GM12873 (cell line): ENCODE measurements around the gene ALCAM.

Source experiments
- CTCF ChIP-seq: IDR thresholded peaks from 2 replicates; pipeline ENCODE4 v1.5.1; 2012; ENCODE audit warnings: low read depth, mild to moderate bottlenecking, moderate library complexity, low read length, control low read depth; ENCODE audit not compliant: insufficient read depth; ENCODE audit errors: missing control alignments

The ALCAM gene

DNA sequence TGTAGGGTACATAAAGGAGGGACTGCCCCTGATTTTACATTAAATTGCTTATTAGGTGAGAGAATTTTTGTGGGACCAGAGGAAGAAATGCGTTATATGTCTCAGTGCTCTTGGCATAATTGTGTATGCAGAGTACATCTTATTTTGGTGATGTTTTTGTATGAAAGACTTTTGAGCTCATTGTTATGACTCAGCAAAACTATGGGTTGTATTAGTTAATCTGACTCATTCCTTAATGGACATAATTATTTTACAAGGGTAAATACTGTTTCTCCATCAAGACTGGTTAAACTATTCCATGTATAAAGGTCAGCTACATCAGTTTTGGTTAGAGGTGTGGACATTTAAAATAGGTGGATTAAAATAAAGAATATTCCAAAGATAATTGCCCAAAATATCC is 156.8 kb downstream of the ALCAM start:
- TF ChIP-seq CTCF: no peak

DNA sequence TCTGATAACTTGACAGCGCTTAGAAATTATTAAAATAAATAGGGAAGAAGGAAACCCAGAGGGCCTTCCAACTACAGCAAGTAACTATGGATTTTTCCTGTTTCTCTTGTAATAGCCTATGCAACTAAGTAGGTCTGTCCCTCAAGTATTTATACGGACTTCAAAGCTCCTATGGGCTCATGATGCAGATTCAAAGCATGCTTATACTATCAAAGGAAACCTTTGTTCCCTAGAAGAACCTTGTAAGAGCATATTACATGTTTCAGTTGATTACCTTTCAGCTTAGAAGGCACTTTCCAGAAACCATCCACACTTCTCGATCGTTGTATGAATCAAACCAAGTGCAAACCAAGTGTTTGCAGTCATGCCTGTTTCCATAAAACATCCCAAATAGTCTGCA is 158.8 kb downstream of the ALCAM start:
- no peak for TF ChIP-seq CTCF

DNA sequence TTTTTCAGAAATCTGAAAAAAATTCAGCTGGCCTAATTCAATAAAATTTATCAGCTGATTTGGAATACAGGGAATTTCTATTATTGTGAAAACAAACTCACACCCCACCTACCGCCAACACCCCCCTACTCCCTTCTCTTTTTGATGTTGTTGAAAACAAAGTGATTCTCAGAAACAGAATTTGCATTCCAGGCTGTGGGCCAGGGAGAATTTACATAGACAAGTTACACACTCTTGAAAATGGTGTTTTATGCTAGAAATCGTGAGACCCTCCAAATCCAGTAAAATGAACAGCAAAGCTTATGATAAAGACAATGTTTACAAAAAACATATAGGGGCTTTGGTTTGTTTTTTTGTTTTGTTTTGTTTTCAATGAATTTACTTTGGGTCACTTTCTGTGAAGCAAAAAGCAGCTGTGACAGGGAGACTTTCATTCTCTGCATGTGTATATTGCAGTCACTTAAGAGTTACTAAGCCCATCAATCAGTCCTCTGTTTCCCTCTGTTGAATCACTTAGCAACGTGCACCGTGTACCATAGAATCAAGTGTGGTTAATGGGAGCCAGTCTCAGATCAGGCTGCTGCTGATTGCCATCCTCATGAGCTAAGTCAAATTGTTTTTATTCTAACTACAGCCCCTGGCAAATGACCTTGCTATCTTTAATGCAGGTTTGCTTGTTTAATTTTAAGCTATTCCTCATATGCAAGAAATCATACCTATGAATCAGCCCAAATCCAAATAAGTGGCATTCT is 159.8 kb downstream of the ALCAM start:
- TF ChIP-seq CTCF: no peak

- TF ChIP-seq CTCF: no peak
Observed at GRCh38 chr3:105527535-105527934, 160.8 kb downstream of the ALCAM start.

DNA sequence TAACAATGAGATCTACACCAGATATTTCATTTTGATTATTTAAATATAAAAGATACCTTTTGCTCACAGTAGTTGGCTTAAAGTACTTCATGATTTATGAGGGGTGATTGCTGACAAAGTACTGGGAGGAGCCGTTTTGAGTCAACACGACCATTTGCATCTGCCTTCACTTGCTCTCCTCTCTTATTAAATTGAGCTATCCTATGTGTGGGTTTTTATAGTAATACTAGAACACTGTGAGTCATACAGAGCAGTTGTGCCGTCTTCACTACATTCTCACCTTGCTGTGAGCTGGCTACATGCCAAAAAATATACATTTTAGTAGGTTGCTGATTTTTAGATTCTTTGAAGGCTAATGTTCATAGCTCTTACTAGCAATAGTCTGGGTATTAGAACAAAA is 161.2 kb downstream of the ALCAM start:
- TF ChIP-seq CTCF: no peak

DNA sequence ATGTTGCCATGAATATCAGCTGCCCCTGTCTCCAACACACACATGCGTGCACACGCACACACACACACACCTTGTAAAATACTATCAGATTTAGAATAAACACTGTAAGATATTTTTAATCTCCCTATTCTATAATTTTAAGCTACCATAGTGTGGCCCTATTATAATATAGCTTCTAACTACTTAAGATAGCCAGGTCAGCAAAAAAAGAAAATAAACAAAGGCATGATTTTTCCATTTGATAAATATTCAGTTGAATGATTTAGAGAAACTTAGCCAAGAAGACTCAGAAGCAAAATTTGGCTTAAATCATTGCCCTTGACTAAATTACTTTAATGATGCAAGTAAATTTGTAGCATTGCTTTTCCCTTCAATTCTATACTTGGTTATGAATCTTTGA is 162.2 kb downstream of the ALCAM start:
- no peak for TF ChIP-seq CTCF

DNA sequence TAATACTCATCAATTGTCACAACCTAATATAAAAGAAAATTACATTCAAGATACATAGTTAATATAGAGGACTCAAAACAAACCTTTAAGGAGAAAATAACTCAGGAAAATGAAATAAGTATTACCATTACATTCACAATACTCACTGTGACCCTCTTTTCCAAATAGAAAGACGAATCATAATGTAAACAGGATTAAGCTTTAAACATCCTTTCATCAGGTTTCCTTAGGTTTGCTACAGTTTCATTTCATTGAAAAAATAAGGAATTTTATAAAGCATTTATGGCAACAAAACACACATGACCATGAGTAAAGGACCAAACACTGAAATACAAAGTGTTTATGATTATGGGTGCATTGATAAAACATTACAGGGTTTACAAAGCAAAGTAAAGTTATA is 162.7 kb downstream of the ALCAM start:
- no peak for TF ChIP-seq CTCF
